PC-3 (cell line): ENCODE data around the gene EXOG.

Experiments
- EZH2 ChIP-seq: fragments of 300-600 bp; sonication (generic); IDR thresholded peaks from one replicate; pipeline ENCODE4 v1.6.1; 2017; ENCODE audit warnings: antibody characterized with exemption, mild to moderate bottlenecking, low read length; ENCODE audit not compliant: unreplicated experiment
- EZH2phosphoT487 ChIP-seq: fragments of 300-600 bp; sonication (generic); IDR thresholded peaks from 2 replicates; pipeline ENCODE4 v1.6.1; 2018; ENCODE audit warnings: mild to moderate bottlenecking, antibody characterized with exemption, low read length, borderline replicate concordance
- TF ChIP-seq, protein P1 (sequence below): fragments of 300-600 bp; sonication (generic); conservative IDR thresholded peaks from 2 replicates; pipeline ENCODE4 v1.5.1; 2017; ENCODE audit warnings: antibody characterized with exemption, low read depth, mild to moderate bottlenecking, low read length

DNA sequence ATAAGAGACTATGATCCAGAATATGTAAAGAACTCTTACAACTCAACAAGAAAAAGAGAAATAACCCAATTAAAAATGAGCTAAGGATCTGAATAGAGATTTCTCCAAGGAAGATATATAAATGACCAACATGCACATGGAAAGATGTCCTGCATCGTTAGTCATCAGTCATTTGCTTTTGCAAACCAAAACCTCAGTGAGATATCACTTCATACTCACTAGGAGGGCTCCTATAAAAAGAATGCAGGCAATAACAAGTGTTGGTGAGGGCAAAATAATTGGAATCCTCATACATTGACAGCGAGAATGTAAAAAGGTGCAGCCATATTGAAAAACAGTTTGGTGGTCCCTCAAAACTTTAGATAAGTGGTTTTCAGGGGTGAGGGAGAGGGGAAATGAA, 56.9 kb downstream of the EXOG start:
- TF ChIP-seq, protein P1, sequence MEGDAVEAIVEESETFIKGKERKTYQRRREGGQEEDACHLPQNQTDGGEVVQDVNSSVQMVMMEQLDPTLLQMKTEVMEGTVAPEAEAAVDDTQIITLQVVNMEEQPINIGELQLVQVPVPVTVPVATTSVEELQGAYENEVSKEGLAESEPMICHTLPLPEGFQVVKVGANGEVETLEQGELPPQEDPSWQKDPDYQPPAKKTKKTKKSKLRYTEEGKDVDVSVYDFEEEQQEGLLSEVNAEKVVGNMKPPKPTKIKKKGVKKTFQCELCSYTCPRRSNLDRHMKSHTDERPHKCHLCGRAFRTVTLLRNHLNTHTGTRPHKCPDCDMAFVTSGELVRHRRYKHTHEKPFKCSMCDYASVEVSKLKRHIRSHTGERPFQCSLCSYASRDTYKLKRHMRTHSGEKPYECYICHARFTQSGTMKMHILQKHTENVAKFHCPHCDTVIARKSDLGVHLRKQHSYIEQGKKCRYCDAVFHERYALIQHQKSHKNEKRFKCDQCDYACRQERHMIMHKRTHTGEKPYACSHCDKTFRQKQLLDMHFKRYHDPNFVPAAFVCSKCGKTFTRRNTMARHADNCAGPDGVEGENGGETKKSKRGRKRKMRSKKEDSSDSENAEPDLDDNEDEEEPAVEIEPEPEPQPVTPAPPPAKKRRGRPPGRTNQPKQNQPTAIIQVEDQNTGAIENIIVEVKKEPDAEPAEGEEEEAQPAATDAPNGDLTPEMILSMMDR = no peak
- TF ChIP-seq EZH2phosphoT487 (no peak), EZH2 (no peak)
